Mammary epithelial cell (primary cell): ENCODE results near the gene B4GALNT3.

Experiments
- CTCF ChIP-seq, 2 donors: IDR thresholded peaks in 1 of 2; conservative IDR thresholded peaks in 1 of 2; 2 replicates each; pipeline ENCODE4 v1.5.1; 2011 to 2012; ENCODE audit warnings: inconsistent platforms in 2 of 2, low read length in 2 of 2, mild to moderate bottlenecking in 2 of 2, control low read depth in 1 of 2, low read depth in 1 of 2; ENCODE audit not compliant: insufficient read depth in 1 of 2; ENCODE audit errors: extremely low read depth in 1 of 2
- EZH2 ChIP-seq: IDR thresholded peaks from 2 replicates; pipeline ENCODE4 v1.6.1; 2012; ENCODE audit warnings: low read length, inconsistent platforms, borderline replicate concordance

GRCh38 chr12:505221-505620 is 45.5 kb downstream of the B4GALNT3 start:
- TF ChIP-seq CTCF (conservative IDR thresholded peaks at IDR 0.05 in 1 of 2, IDR thresholded peaks at IDR 0.05 in 1 of 2; ENCODE audit: extremely low read depth in 1 of 2, insufficient read depth in 1 of 2, low read depth in 1 of 2, low read length in 2 of 2), result no peak
- TF ChIP-seq EZH2, result no peak
